B cell (primary cell): ENCODE measurements around the gene GDA.

Experiments used
- CTCF ChIP-seq: fragments of 200-600 bp; IDR thresholded peaks from one replicate; pipeline ENCODE4 v1.8.0; 2022; ENCODE audit warnings: antibody characterized with exemption, mild to moderate bottlenecking
- EZH2 ChIP-seq: IDR thresholded peaks from 2 replicates; pipeline ENCODE4 v1.6.1; 2012; ENCODE audit warnings: borderline replicate concordance, low read depth, mild to moderate bottlenecking, moderate library complexity, low read length; ENCODE audit not compliant: insufficient read depth, poor library complexity, severe bottlenecking

GRCh38 chr9:72217306-72217842, 68.1 kb downstream of the GDA start:
- TF ChIP-seq CTCF (no peak), EZH2 (no peak)
